ENCODE data around the gene ORM1. TPM values are rescaled to one million over a fixed set of nuclear protein-coding genes. Genes with fewer than 3 reads are reported as not detected.

ORM1 gene
- total RNA-seq, 4 donors from 2014 or later: 6.6 TPM; not detected in 3

DNA sequence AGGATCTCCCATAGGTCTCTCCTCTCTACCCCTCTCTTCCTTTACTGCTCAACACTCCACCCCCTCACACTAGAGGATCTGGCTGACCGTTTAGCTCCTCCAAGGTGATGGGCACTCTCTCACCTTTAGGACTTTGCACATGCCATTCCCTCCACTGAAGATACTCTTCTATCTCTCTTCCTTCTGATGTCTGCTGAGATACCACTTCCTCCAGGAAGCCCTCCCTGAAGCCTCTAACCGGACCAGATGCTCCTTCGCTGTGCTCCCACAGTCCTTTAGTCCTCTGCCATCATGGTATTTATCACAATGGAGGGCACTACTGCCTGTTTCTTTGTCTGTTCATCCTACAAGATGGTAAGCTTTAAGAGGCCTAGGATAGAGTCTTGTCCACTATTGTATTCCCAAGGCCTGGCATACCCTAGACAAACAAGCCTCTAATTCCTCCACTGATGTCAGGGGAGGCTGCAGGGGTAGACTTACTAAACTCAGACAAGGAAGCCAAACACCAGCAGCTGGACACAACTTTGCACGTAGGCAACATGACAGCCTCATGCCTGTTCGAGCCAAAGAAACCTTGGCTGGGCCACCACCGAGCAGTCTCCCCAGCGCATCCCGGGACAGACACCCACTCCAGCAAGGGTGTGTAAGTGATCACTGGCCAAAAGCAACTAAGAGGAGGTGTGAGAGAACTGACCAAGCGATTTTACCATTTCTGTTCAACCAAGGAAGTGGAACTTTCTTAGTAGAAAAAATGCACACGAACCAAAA lies 27.0 kb downstream of the ORM1 start:
- TF ChIP-seq, protein P1, sequence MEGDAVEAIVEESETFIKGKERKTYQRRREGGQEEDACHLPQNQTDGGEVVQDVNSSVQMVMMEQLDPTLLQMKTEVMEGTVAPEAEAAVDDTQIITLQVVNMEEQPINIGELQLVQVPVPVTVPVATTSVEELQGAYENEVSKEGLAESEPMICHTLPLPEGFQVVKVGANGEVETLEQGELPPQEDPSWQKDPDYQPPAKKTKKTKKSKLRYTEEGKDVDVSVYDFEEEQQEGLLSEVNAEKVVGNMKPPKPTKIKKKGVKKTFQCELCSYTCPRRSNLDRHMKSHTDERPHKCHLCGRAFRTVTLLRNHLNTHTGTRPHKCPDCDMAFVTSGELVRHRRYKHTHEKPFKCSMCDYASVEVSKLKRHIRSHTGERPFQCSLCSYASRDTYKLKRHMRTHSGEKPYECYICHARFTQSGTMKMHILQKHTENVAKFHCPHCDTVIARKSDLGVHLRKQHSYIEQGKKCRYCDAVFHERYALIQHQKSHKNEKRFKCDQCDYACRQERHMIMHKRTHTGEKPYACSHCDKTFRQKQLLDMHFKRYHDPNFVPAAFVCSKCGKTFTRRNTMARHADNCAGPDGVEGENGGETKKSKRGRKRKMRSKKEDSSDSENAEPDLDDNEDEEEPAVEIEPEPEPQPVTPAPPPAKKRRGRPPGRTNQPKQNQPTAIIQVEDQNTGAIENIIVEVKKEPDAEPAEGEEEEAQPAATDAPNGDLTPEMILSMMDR (IDR thresholded peaks at IDR 0.05; ENCODE audit: low read depth): no peak

- TF ChIP-seq, protein P1 (IDR thresholded peaks at IDR 0.05; ENCODE audit: low read depth): no peak
Measured at GRCh38 chr9:114350636-114351401, 27.9 kb downstream of the ORM1 start.

DNA sequence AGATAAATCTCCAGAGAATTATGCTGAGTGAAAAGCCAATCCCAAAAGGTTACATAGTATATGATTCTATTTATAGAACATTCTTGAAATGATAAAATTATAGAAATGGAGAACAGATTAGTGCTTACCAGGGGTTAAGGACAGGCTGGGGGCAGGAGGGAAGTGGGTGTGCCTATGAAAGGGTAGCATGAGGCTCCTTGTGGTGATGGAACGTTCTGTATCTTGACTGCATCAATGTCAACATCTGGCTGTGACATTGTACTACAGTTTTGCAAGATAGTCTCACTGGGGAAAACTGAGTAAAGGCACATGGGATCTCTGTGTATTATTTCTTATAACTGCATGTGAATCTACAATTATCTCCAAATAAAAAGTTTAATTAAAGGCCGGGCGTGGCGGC lies 29.0 kb downstream of the ORM1 start:
- TF ChIP-seq, protein P1 (IDR thresholded peaks at IDR 0.05; ENCODE audit: low read depth): no peak

DNA sequence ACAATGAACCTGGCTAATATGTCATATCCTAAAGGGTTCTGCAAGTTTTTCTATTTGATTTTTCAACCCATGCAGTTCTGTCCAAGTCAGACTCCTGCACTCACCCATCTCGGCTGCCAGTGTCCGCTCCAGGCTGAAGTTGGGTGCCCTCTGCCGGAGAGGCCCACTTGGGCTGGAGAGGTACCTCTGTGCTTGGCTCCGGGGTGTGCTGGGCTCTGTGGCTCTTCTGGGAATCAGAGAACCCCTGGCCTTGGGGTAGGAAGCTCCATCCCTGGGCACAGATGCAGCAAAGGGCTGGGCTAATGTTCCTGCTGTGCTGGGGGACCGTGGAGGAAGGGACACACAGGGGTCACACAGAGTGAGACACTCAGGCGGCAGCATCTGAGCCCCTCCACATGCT lies 32.9 kb downstream of the ORM1 start:
- TF ChIP-seq, protein P1 (IDR thresholded peaks at IDR 0.05; ENCODE audit: low read depth): no peak

DNA sequence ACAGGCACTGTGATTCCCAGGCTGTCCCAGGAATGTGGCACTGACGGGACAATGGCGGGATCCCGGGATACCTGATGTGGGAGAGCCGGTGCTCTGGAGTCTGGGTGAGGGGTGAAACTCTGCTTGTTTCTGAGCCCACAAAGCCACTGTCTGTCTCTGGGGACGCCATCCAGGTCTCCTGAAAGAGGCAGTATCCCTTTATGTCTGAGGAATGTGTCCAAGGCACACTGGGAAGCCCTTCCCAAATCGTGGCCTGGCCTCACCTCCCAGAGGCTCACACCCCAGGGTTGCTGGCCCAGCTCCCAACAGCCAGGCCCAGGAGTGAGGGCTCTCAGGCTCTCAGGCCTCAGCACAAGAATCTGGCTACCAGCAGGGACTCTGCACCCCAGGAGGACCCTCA lies 33.9 kb downstream of the ORM1 start:
- TF ChIP-seq, protein P1 (IDR thresholded peaks at IDR 0.05; ENCODE audit: low read depth): no peak

DNA sequence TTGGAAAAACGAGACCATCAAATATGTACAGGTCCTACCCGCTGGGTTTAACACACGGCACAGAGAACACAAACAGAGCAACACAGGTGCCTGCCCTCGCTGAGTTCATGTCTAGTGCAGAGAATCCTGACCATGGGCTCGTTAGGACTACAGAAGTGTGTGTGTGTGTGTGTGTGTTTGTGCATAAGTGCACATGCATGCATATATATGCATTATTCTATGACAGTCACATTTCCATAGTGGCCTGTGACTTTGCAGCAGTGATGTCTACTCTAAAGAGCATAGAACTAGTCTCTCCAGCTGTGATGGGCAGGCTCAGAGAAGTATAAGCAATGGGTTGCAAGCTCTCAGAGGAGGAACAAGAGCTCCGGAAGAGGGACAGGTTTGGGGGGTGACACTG lies 34.5 kb downstream of the ORM1 start:
- TF ChIP-seq, protein P1 (IDR thresholded peaks at IDR 0.05; ENCODE audit: low read depth): no peak

DNA sequence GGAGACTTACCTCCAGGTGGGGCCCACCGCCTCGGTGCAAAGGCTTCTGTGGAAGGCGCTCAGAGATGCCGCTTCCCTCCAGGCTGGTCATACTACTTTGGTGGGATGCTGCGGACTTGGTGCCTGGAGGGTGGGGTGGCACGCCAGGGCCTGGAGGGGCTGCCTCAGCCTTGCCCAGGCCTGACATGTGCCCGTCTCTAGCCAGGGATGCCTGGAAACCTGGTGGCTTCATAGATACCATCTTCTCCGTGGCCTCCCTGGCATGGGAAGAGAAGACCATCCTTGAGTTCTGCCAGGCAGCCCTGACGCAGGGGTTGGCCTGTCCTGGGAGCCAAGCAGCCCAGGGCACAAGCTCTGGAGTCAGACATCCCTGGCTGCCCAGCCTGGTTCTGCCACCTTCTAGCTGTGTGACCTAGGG lies 35.0 kb downstream of the ORM1 start:
- TF ChIP-seq, protein P1 (IDR thresholded peaks at IDR 0.05; ENCODE audit: low read depth): no peak
